ENCODE results near the gene EP400.

DNA sequence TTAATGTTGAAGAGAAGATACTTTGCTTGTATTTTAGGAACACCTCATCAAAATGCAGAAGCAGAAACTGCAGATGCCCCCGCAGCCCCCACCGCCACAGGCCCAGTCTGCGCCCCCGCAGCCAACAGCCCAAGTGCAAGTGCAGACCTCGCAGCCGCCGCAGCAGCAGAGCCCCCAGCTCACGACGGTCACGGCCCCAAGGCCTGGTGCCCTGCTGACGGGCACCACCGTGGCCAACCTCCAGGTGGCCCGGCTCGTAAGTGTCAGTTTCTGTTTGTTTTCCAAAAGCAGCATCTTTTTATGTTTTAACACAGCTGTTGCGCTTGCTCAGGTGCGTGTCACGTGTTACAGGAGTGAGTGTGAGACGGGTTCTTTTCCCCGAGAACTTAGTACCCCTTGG is 114.9 kb downstream of the EP400 start:
- TF ChIP-seq ZBTB40 (IDR thresholded peaks at IDR 0.05) (no peak), ZBTB40 (CRISPR knock-in tag; IDR thresholded peaks at IDR 0.05) (no peak), ZNF513 (CRISPR knock-in tag; conservative IDR thresholded peaks at IDR 0.05) (no peak), CTCF (CRISPR knock-in tag; IDR thresholded peaks at IDR 0.05) (no peak), JUNB (CRISPR knock-in tag; IDR thresholded peaks at IDR 0.05; ENCODE audit: borderline replicate concordance) (no peak), POLR2A (IDR thresholded peaks at IDR 0.05; ENCODE audit: insufficient read depth in 1 of 2, low read depth in 2 of 2, low read length in 2 of 2) (no peak)
